Neuronal stem cell (in vitro differentiated cells): ENCODE results near the gene TSHZ2.
"Not testable (repeated sequence)": the region's sequence is repeated elsewhere in the genome, so short reads cannot be mapped to it uniquely, and the experiment has no call there.

Source experiments
- DNase-seq: peaks from one replicate; pipeline ENCODE4 v3.0.0-alpha.2; 2013; ENCODE audit warnings: low spot score
- H2AFZ ChIP-seq: one replicate; pipeline ENCODE4 v1.6.1; 2013; ENCODE audit warnings: mild to moderate bottlenecking, low read length, inconsistent platforms
- H2AK5ac ChIP-seq: 2 replicates; pipeline ENCODE4 v1.6.1; 2013; ENCODE audit warnings: low read depth, mild to moderate bottlenecking, inconsistent platforms, low read length, moderate library complexity, mixed read lengths
- H2BK120ac ChIP-seq: 2 replicates; pipeline ENCODE4 v1.6.1; 2013; ENCODE audit warnings: low read depth, mild to moderate bottlenecking, inconsistent platforms, low read length, moderate library complexity, mixed read lengths
- H2BK12ac ChIP-seq: one replicate; pipeline ENCODE4 v1.6.1; 2013; ENCODE audit warnings: low read length, inconsistent platforms
- H2BK15ac ChIP-seq: 2 replicates; pipeline ENCODE4 v1.6.1; 2013; ENCODE audit warnings: mild to moderate bottlenecking, low read length, inconsistent platforms, mixed read lengths
- H2BK5ac ChIP-seq: one replicate; pipeline ENCODE4 v1.6.1; 2013; ENCODE audit warnings: inconsistent platforms, mild to moderate bottlenecking, low read length, moderate library complexity
- H3K14ac ChIP-seq: one replicate; pipeline ENCODE4 v1.6.1; 2013; ENCODE audit warnings: low read length, inconsistent platforms
- H3K18ac ChIP-seq: 2 replicates; pipeline ENCODE4 v1.6.1; 2013; ENCODE audit warnings: low read length, inconsistent platforms
- H3K23ac ChIP-seq: 2 replicates; pipeline ENCODE4 v1.6.1; 2013; ENCODE audit warnings: low read depth, mild to moderate bottlenecking, mixed read lengths, low read length, inconsistent platforms; ENCODE audit not compliant: poor library complexity
- H3K27ac ChIP-seq: replicated peaks from 3 replicates; pipeline ENCODE4 v1.5.1; 2013; ENCODE audit warnings: low read length, inconsistent platforms
- H3K27me3 ChIP-seq, 3 experiments: 2 replicates each; pipeline ENCODE4 v1.6.1; 2013; ENCODE audit warnings: low read length in 3 of 3, mild to moderate bottlenecking in 2 of 3, inconsistent platforms in 1 of 3, low read depth in 1 of 3, mixed read lengths in 1 of 3, moderate library complexity in 1 of 3; ENCODE audit not compliant: control insufficient read depth in 3 of 3, insufficient read depth in 3 of 3
- H3K36me3 ChIP-seq, 2 donors: replicated peaks in 1 of 2; 2 replicates each; pipeline ENCODE4 v1.6.1; 2013; ENCODE audit warnings: low read length in 2 of 2; ENCODE audit not compliant: control insufficient read depth in 2 of 2, insufficient read depth in 2 of 2
- H3K4ac ChIP-seq: 2 replicates; pipeline ENCODE4 v1.6.1; 2013; ENCODE audit warnings: inconsistent platforms, mild to moderate bottlenecking, low read length, moderate library complexity
- H3K4me1 ChIP-seq, 2 donors: 1 replicate in 1 of 2; 2 replicates in 1 of 2; pipeline ENCODE4 v1.6.1; 2013; ENCODE audit warnings: low read length in 2 of 2, low read depth in 1 of 2; ENCODE audit not compliant: control insufficient read depth in 2 of 2, insufficient read depth in 1 of 2
- H3K4me2 ChIP-seq: one replicate; pipeline ENCODE4 v1.6.1; 2013; ENCODE audit warnings: mild to moderate bottlenecking, low read length, inconsistent platforms; ENCODE audit not compliant: insufficient read depth, poor library complexity, severe bottlenecking
- H3K4me3 ChIP-seq, 2 donors: 2 replicates each; pipeline ENCODE4 v1.5.1; 2013; ENCODE audit warnings: low read length in 2 of 2, mild to moderate bottlenecking in 2 of 2, inconsistent platforms in 1 of 2, moderate library complexity in 1 of 2
- H3K79me1 ChIP-seq: one replicate; pipeline ENCODE4 v1.6.1; 2013; ENCODE audit warnings: low read depth, mild to moderate bottlenecking, inconsistent platforms, low read length, moderate library complexity
- H3K9ac ChIP-seq: one replicate; pipeline ENCODE4 v1.6.1; 2013; ENCODE audit warnings: mild to moderate bottlenecking, low read depth, low read length, inconsistent platforms; ENCODE audit not compliant: poor library complexity
- H3K9me3 ChIP-seq, 2 donors: replicated peaks in 1 of 2; 2 replicates each; pipeline versions ENCODE3 to v1.6.1; 2013; ENCODE audit warnings: low read length in 2 of 2, mild to moderate bottlenecking in 2 of 2, inconsistent platforms in 1 of 2, low read depth in 1 of 2, mixed read lengths in 1 of 2, moderate library complexity in 1 of 2; ENCODE audit not compliant: control insufficient read depth in 2 of 2, insufficient read depth in 1 of 2
- H4K8ac ChIP-seq: one replicate; pipeline ENCODE4 v1.6.1; 2013; ENCODE audit warnings: low read depth, mild to moderate bottlenecking, inconsistent platforms, low read length, moderate library complexity
- H4K91ac ChIP-seq: one replicate; pipeline ENCODE4 v1.6.1; 2013; ENCODE audit warnings: low read length, low read depth, mild to moderate bottlenecking, inconsistent platforms; ENCODE audit not compliant: poor library complexity
- WGBS, 2 donors: extraction: QIAGEN DNeasy Blood & Tissue Kit; methylation state at CpG; one replicate each; pipeline ENCODE4 v1.1.7; 2013; ENCODE audit warnings: missing lambda C conversion rate in 2 of 2, mixed read lengths in 1 of 2; ENCODE audit not compliant: insufficient read length in 2 of 2, insufficient replicate concordance in 1 of 2; ENCODE audit errors: extremely low coverage in 2 of 2; 5-methylcytosine and 5-hydroxymethylcytosine counted together

The TSHZ2 gene

DNA sequence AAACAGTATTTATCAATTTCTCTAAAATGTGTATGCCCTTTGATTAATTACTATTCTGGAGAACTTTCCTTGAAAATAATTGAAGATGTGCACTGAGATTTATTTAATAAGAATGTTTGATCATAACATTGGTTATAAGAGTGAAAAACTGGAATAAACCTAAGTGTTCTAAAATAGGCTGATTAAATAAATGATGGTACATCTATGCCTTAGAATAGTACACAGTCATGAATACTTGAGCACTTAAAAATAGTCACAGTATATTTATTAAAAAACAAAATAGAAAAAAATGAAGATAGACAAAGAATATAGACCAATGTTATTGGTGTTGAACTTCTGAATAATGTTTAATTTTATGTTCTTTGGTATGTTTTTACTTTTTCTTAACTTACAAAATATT lies 528.5 kb downstream of the TSHZ2 start:
- Histone ChIP-seq H3K4me3 (no peak overlapping the region), H3K14ac (no peak overlapping the region), H4K91ac (no peak overlapping the region), H3K23ac (no peak overlapping the region), H3K4me2 (no peak overlapping the region), H2BK120ac (no peak overlapping the region), H2BK5ac (no peak overlapping the region), H4K8ac (no peak overlapping the region), H3K9ac (no peak overlapping the region), H2BK12ac (no peak overlapping the region), H3K4ac (no peak overlapping the region), H2BK15ac (no peak overlapping the region), H3K4me1 (no peaks in the 10 kb centered on the region), H2AFZ (no peak overlapping the region), H3K18ac (no peak overlapping the region), H3K27ac (no peak overlapping the region), H3K79me1 (no peaks in the 10 kb centered on the region), H3K9me3 (no peaks in the 10 kb centered on the region), H2AK5ac (no peak overlapping the region), H3K27me3 (no peaks in the 10 kb centered on the region), H3K36me3 (no peaks in the 10 kb centered on the region)
- DNase-seq: no peak

- no peak overlapping the region for H3K9ac ChIP-seq
- no peak overlapping the region for H4K91ac ChIP-seq
- H2AFZ ChIP-seq: no peak overlapping the region
- no peak overlapping the region for H2BK15ac ChIP-seq
- H3K27me3 ChIP-seq: no peaks in the 10 kb centered on the region
- H3K27ac ChIP-seq: no peak overlapping the region
- no peak overlapping the region for H3K4me3 ChIP-seq
- H3K4me1 ChIP-seq: no peaks in the 10 kb centered on the region
- no peaks in the 10 kb centered on the region for H3K36me3 ChIP-seq
- no peak overlapping the region for H3K23ac ChIP-seq
- WGBS, 2 donors: no CpG with 5 or more reads among the region's 4 CpGs
- DNase-seq: no peak
- no peak overlapping the region for H4K8ac ChIP-seq
- H2BK12ac ChIP-seq: no peak overlapping the region
- no peak overlapping the region for H2BK120ac ChIP-seq
- no peak overlapping the region for H3K4ac ChIP-seq
- no peak overlapping the region for H2AK5ac ChIP-seq
- H3K9me3 ChIP-seq: no peaks in the 10 kb centered on the region
- no peak overlapping the region for H3K4me2 ChIP-seq
- no peaks in the 10 kb centered on the region for H3K79me1 ChIP-seq
- H3K14ac ChIP-seq: no peak overlapping the region
- no peak overlapping the region for H3K18ac ChIP-seq
- H2BK5ac ChIP-seq: no peak overlapping the region
Measured at GRCh38 chr20:53502820-53503219, 530.7 kb downstream of the TSHZ2 start.

GRCh38 chr20:53503517-53503919 lies 531.4 kb downstream of the TSHZ2 start:
- Histone ChIP-seq H3K18ac (no peak overlapping the region), H3K9ac (no peak overlapping the region)
- WGBS, 2 donors: no CpG with 5 or more reads among the region's 7 CpGs

DNA sequence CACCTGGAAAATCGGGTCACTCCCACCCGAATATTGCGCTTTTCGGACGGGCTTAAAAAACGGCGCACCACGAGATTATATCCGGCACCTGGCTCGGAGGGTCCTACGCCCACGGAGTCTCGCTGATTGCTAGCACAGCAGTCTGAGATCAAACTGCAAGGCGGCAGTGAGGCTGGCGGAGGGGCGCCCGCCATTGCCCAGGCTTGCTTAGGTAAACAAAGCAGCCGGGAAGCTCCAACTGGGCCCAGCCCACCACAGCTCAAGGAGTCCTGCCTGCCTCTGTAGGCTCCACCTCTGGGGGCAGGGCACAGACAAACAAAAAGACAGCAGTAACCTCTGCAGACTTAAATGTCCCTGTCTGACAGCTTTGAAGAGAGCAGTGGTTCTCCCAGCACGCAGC lies 531.9 kb downstream of the TSHZ2 start:
- H2AFZ ChIP-seq, H3K36me3 ChIP-seq, H3K79me1 ChIP-seq, H2BK12ac ChIP-seq, H3K18ac ChIP-seq, H4K91ac ChIP-seq, H3K9me3 ChIP-seq, H3K23ac ChIP-seq, H3K4me1 ChIP-seq, H3K9ac ChIP-seq, DNase-seq, H3K4me2 ChIP-seq, H4K8ac ChIP-seq, H2AK5ac ChIP-seq, H3K27me3 ChIP-seq, H3K27ac ChIP-seq, H2BK15ac ChIP-seq, H3K14ac ChIP-seq, H3K4me3 ChIP-seq, H2BK5ac ChIP-seq, H3K4ac ChIP-seq, H2BK120ac ChIP-seq: not testable (repeated sequence)
- WGBS, 2 donors: no CpG with 5 or more reads among the region's 19 CpGs

More at GRCh38 chr20:53503517-53503919, 531.4 kb downstream of the TSHZ2 start:
- H2AK5ac ChIP-seq: no peak overlapping the region
- H3K4me3 ChIP-seq: no peak overlapping the region
- H3K79me1 ChIP-seq: no peaks in the 10 kb centered on the region
- H3K36me3 ChIP-seq: no peaks in the 10 kb centered on the region
- no peak overlapping the region for H4K91ac ChIP-seq
- no peak overlapping the region for H2BK5ac ChIP-seq
- no peaks in the 10 kb centered on the region for H3K9me3 ChIP-seq
- no peaks in the 10 kb centered on the region for H3K4me1 ChIP-seq
- no peak overlapping the region for H3K23ac ChIP-seq
- H4K8ac ChIP-seq: no peak overlapping the region
- peak overlapping the region; percentile 45 for H2AFZ ChIP-seq
- no peak overlapping the region for H3K4ac ChIP-seq
- H2BK15ac ChIP-seq: no peak overlapping the region
- H2BK120ac ChIP-seq: no peak overlapping the region
- H2BK12ac ChIP-seq: no peak overlapping the region
- no peak overlapping the region for H3K4me2 ChIP-seq
- H3K27me3 ChIP-seq: no peaks in the 10 kb centered on the region
- no peak overlapping the region for H3K14ac ChIP-seq
- DNase-seq: no peak
- no peak overlapping the region for H3K27ac ChIP-seq
